Right renal cortex interstitium (tissue), 3 donors: ENCODE results near the gene OPRL1. TPM values are rescaled to one million over a fixed set of nuclear protein-coding genes. Genes with fewer than 3 reads are reported as not detected.

ENCODE experiments used
- DNase-seq, 3 donors: peaks; one replicate each; pipeline ENCODE4 v3.0.0-alpha.2; 2013; ENCODE audit warnings: low read depth in 3 of 3, low spot score in 2 of 3
- polyA plus RNA-seq, 3 donors: library from polyadenylated mRNA; unstranded; fragments of 120-200 nt; gene quantifications; one replicate each; pipeline ENCODE4 v1.2.1, GENCODE V29; 2013; ENCODE audit not compliant: insufficient read length in 3 of 3

Gene OPRL1
- polyA plus RNA-seq = 1 to 10 TPM in 1 of 3 donors, under 1 TPM in 2; 0.67 to 1.1 (median 0.69) TPM

DNA sequence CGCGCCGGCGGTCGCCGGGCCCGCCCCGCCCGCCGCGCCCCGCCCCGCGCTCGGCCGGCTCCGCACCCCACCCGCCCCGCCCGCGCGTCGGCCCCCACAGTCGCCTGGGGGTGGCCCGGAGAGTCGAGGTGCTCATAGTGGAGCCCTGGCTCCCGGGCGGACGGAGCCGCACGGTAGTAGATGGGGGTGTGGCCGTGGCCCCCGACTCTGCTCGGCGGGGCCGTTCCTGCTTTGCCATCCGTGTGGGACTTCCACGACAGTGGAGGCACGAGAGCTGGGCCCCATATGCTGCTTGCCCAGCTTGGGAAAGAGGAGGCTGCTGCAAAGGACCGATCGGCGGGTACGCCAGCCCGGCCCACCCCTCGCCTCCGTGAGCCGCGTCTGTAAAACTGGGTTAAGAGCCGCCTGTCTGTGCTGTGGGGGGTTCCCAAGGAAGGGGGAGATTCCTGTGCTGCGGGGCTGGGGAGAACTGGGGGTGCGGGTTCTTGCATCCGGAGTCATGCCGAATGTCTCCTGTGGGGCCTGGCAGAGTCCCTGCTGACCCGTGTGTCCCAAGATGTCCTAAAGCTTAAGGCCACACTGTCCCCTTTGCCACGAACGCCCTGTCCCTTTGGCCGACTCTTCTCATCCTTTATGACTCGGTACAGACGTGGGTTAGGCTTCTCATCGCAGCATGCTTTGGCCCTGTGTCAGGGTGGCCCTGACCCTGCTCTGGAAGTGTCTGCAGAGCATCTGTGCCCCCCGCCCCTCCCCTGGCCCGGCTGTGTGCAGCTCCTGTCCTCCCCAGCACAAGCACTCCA lies at the start of gene OPRL1:
Gene OPRL1, plus strand, starts transcription at position 70 of the 800 bp plus-strand sequence. CDS start 12,639 bp downstream, outside the sequence.
- no peak for DNase-seq

DNA sequence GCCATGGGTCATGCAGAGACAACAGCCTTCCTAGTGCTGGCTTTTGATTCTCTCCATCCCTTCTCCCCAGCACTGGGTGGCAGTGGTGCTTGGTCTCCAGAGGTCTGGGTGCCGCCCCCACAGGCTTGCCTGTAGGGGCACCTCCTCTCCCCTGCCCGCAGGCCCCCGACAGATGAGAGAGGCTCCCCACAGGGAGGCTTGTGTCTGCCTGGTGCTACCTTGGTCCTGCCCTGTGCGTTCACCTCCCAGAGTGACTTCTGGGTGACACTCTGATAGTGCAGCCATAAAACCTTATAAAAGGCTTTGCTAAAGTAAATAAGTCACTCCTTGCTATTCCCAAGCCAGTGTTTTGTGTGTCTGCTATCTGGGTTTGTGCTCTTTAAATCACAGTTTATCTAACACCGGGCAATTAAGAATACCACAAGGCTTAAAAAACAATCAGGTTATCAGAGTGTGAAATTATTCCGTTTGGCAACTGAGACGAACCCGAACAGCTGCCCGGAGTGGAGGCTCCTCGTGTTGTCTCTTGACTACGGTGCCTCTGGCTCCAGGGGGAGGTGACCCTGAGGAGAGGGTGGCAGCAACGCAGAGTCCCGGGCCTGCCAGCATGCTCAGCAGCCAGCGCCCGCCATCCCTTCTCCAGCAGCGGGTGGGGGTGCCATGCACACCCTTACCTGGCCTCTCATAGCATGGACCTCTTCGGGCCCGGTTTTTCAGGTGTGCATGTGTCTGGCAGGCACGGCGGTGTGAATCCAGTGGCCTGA lies 49.3 kb upstream of the OPRL1 start:
- no peak for DNase-seq

GRCh38 chr20:64031822-64032314 lies 48.0 kb upstream of the OPRL1 start:
- DNase-seq = no peak

GRCh38 chr20:64032706-64033624 lies 46.9 kb upstream of the OPRL1 start:
- DNase-seq = no peak

DNA sequence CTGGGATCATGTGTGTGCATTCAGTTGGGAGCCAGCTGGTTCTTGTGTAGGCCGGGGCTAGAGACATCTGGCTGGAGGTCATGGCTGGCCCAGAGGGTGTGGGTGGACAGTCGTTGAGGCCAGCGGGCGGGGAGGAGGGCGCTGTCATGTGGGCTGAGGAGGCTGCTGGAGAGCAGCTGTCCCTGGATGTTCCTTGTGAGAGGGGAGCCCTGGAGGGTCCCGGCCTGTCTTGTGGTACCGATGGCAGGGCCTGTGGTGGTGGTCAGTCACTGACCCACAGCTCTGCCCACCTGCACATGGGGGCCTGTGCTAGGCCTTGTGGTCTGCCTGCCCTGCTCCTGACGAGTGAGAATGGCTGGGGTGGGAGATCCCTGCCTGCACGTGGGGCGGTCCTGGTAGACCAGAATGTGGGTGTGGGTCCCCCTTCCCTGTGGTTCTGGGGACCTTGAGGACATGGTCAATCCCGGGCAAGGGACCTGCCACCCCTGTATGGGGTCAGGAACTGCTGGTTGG lies 45.8 kb upstream of the OPRL1 start:
- no peak for DNase-seq

GRCh38 chr20:64035066-64035932 lies 44.6 kb upstream of the OPRL1 start:
- no peak for DNase-seq

GRCh38 chr20:64035933-64036345 lies 43.9 kb upstream of the OPRL1 start, which contains the start of gene C20orf204:
Gene C20orf204, plus strand, starts transcription at chr20:64036182. Its CDS starts 142 bp downstream, at chr20:64036324.
- no peak for DNase-seq

DNA sequence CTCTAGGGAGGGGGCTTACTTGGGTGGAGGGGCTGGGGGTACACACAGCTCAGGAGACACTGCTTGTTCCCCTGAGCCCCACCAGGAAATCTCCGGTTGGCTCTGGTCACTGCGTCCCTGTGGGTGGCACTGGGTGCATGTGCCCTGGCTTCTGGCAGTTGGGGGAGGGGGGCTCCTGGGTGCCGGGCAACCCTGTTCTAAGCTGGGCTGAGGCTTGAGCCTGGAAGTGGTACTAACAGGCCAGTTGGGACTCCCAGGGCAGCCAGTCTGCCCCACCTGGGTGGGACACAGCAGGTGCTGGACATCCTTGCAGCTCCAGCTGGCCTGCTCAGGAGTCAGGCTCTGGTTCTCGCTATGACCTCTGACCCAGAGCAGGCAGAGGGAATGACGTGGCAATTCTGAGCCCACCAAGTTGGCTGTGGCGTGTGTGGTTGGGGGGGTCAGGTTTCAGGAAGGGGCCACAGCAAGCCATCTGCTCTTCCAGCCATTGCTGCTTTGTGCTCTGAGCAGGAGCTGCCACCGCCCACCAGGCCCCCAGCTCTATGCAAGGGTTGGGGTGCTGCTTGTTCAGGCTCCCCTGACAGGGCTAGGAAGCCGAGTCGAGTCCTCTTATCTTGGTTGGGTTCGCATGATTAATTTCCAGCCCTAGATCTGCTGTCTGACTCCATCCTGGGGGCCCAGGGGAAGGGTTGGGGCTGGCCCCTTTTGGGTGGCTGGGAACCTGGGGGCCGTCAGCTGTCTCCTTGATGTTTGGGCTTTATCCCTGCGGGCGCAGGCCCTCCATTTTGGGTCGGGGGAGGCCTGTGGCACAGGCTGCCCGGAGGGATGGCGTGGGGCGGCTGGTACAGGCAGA lies 43.3 kb upstream of the OPRL1 start:
- no peak for DNase-seq

DNA sequence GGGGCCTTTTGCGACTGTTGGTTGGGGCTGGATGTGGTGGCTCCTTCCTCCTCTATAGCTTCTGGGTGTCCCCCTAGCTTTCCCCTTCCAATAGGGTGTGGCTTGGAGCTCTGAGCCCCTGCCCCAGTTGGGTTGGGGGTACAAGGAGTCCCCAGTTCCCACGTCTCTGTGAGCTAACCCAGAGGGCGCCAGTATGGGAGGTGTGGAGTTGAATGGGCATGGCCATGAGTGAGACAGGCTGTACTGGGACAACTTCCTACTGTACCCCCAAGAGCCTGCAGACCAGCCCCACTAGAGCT lies 42.7 kb upstream of the OPRL1 start:
- DNase-seq = no peak

- no peak for DNase-seq
Observed at GRCh38 chr20:64037498-64038213, 42.2 kb upstream of the OPRL1 start.

DNA sequence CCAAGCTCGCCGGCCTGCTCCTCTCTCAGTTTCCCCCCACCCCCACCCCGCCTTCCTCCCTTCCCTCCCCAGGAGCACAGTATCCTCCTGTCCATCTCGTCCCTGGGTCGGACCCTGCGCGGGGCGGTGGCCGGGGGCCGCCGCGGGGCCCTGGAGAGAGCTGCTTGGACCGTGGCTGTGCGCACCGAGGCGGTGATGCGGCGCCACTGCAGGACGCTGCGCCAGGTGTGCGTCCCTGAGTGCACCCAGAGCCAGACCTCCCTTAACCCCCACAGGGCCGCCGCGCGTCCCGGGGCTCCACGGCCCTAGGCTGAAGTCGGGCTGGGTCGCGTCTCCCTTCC lies 41.7 kb upstream of the OPRL1 start:
- DNase-seq = no peak

DNA sequence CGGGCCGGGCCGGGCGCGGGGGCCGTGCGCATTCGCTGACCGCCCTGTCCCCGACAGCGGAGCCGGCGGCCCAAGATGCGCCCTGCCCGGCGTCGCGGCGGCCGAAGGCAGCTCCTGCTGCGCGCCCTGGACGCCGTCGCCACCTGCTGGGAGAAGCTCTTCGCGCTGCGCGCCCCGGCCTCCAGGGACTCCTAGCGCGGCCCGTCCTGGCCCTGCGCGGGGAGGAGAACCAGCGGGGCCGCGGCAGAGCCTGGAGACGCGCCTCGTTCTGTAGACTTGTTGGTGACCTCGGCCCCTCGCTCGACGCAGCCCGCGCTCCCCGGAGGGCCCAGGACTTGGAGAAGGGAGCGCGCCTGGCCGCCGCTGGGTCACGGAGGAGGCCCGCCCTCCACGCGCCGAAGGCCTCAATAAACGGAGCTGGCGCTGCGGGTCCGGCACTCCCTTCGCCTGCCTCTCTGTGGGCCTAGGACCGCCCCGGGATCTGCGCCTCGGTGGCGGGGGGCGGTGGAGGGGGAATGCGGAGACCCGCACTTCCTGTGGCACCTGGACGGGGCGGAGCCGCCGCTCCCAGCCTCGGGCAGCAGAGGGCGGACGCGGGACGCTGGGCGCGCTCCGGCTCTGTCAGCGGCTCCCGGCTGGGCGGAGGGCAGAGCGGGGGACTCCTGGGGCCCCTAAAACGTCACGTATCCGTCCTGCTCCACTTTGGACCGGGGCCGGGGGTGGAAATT lies 41.2 kb upstream of the OPRL1 start:
- peak in 1 of 3 donors; percentile 62 for DNase-seq

DNA sequence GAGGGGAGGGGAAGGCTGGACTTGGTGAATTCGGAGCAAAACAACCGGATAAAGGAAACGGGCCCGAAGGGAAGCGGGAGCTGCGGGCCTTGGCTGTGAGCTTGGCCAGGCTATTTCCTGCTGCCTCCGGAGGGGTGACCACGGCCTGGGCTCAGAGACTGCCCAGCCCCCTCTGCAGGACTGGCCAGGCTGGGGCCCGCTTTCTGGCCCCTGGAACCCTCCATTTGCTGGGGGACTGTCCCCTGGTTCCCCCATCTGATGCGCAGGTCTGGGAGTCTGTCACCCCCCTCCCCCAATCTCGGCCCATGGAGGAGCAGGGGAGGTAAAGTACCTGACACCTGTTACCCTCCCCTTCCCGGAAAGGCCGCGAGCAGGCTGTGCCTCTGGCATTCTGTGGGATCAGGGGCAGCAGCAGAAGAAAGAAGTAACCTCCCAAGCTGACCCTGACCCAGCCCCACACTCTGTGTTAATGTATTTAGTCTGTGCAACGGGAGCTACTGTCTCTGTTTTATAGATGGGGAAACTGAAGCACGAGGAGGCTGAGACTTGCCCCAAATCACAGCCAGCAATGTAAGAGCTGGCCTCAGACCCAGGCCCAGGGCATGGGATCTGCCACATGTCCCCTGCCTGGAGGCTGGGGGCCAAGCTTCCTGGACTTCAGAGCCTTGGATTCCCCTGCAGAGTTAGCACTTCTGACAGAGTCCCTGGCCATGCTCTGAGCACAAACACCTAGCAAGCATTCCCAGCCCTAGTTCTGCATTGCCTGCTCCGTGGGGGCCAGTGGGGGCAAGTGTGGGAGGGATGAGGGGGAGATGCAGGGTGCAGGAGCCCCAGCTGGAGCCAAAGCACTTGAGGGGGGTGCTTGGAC lies 40.4 kb upstream of the OPRL1 start:
- no peak for DNase-seq

DNA sequence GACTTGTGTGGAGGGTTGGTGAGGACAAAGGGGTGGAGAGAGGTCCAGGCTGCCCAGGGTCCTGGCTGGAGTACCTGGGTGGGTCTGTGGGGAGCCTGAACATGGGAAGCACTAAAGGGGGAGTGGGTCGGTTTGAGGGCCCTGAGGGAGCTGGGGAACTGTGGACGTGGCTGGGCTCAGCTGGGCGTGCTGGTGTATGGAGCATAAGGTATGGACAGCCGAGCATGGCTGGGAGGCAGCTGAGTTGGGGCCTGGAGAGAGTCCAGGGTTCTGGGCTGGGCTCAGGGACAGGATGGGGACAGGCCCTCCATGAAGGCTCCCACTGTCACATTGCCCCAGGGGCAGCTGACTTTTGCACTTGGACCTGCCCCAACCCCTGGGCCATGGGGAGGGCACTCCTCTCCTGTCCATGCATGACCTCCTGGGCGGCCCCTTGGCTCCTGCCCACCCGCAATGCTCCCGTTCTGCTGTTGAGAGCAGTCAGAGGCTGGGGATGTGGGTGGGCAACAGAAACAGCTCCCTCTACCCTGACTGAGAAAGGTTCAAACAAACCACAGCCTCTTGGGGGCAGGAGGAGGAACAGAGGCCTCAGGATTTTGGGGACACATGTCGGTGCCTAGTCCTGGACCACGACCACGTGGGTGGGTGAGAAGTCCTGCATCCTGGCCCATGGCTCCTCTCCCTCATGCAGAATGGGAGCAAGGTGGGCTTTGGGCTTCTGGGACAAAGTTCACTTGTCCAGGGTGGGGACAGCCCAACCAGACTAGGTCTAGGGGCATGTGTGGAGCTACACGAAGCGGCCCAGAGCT lies 39.4 kb upstream of the OPRL1 start:
- DNase-seq = no peak

DNA sequence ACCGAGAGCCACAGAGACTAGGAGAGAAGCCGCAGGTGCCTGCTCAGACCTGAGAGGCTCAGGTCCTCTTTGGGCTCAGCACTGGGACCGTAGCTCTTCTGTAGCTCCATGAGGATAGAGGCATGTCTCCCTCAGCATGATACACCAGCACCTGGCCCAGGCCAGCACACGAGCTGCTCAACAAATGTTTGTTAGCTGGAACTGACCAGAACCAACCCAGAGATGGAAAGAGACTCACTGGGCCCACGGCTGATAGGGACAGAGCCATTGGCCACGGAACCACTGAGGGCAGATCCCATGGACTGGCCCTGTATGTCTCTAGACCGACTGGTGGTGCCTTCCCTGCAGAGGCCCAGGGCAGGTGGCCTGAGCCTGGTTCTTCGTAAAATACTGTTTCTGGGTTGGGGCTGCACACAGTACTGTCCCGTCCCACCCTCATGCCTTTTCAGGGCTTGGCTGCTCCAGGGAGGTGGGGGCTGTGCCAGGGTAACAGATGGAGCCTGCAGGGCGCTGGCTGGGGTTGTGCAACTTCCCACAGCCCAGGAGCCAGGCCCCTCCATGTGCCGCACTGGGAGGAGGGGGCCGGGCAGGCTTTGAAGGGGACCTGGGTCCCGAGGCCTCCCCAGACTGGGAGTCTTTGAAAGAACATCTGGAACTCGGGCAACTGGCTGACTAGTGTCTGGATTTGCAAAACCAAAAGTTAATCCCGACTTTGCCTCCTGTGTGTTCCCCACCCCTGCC lies 38.7 kb upstream of the OPRL1 start:
- no peak for DNase-seq
